Pulmonary artery endothelial cell (primary cell): ENCODE results near the gene PAPOLG. TPM values are rescaled to one million over a fixed set of nuclear protein-coding genes. Genes with fewer than 3 reads are reported as not detected.
"Not testable (repeated sequence)": the region's sequence is repeated elsewhere in the genome, so short reads cannot be mapped to it uniquely, and the experiment has no call there.

ENCODE experiments used
- DNase-seq: peaks from one replicate; pipeline ENCODE4 v3.0.0-alpha.2; 2011; ENCODE audit warnings: low read depth, low spot score
- total RNA-seq: library from RNA; depleted of rRNA; stranded (reverse); fragments of >200 nt; gene quantifications from 2 replicates; pipeline ENCODE4 v1.2.3, GENCODE V29; 2014

Gene PAPOLG
- total RNA-seq, 1 donor from 2014 or later: 11.3 TPM

DNA sequence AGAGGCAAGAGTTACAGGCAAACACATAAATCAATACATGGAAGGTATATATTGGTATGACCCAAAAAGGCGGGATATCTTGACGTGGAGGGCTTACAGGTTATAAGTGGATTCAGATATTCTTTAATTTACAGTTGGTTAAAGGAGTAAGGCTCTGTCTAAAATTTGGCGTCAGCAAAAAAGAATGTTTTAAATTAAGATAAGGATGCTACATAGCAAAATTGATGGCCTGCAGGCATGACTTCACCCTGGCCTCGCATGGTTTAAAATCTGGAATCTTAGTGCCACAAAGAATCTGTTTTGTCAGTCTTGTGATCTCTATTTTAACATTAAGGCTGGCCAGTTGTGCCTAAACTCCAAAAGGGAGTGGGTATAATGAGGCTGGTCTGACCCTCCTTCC is 66.9 kb downstream of the PAPOLG start:
- DNase-seq: no peak

DNA sequence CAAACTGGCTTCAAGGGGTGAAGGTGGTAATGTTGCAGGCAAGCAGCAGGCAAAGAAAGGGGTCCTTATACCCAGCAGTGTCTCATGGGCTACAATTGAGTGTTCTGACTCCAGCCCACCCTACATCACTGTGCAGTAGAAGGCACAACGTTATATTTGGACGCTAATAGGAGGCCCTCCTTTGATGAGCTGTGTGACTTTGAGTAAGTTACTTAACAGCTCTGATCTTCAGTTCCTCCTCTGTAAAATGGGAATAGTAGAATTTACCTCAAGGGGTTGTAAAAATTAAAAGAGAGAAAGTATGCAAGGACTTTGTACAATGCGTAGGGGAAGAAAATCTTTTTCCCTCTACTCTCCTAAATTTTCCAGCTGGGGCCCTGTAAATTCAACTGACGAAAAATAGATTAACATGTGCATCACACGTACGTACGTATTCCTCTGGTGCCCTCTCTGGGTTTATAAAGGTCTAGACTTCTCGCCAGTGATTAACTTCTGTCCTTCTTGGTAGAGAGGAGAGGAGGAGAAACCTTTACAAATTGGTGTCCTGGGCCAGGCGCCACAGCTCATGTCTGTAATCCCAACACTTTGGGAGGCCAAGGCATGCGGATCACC is 67.7 kb downstream of the PAPOLG start:
- no peak for DNase-seq

DNA sequence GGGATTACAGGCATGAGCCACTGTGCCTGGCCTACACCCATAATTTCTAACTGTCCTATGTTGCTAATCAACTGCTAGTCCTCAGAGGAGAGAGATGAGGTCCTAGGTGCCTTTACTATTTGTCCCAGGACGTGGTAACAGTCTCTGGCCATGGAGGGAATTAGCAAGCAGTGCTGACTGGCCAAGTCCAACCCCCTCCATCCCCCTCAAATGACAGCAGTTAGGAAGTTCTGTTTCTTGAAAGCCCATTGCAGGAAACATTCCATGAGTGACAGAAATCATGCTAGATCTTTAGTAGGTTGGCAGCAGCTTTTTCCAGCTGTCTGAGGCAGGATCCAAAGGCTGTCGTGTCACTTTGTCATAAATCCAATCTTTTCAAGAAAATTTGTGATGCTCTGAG is 69.6 kb downstream of the PAPOLG start:
- no peak for DNase-seq

DNA sequence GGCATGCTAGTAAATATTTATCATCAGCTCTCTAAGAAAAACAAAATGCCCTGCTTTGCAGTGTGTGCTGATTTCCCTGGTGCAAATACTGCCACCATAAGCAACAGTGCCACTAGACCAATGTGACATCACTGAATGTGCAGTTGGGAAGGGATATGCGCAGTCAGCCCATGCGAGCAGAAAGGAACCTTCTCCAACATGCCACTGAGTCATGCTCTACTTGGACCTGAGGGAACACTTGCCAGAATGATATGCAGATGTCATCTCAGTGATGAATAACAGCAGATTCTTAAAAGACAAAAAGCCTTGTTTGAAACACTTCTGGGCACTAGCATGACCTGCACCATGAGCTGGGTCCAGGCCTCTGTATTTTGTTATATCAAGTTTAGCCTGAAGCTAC is 70.0 kb downstream of the PAPOLG start:
- no peak for DNase-seq

DNA sequence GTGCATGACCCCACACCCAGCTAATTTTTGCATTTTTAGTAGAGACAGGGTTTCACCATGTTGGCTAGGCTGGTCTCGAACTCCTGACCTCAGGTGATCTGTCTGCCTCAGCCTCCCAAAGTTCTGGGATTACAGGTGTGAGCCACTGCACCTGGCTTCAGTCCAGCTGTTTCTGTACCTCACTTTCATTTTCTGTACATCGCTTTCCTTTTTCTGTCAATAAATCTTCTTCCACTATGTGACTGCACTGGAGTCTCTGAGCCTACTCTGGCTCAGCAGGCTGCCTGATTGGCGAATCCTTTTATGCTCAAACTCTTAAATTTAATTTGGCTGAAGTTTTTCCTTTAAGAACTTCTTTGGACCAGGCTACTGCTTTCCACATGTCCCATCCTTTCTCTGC is 70.8 kb downstream of the PAPOLG start:
- not testable (repeated sequence) for DNase-seq

DNA sequence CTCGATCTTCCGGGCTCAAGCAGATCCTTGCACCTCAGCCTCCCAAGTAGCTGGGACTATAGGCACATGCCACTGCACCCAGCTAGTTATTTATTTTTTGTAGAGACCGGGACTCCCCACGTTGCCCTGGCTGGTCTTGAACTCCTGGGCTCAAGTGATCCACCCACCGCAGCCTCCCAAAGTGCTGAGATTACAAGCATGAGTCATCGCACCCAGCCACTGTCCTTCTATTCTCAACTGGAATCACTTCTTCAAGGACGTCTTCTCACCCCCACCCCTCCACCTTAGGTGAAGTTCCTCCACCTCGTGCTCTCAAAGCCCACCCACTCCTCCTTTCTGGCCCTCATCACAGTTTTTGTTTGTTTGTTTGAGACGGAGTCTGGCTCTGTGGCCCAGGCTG is 71.3 kb downstream of the PAPOLG start:
- DNase-seq: no peak

DNA sequence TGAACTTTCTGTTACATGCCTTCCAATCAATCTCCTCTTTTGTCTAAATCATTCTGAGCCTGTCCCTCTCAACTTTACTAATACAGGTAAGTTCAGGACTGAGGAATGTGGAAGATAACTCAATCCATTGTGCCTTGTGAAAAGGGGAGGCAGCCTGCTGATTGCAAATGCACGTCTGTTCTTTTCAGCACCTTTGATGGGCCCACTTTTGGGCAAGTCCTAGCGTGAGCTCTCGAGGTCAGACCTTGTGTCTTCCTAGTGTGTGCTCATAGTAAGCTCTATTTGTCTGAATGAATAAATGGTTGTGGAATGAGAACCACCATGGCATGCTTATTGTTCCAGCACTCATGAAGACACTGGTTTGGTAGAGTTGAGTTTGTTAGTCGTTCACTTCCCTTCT is 74.9 kb downstream of the PAPOLG start:
- no peak for DNase-seq

DNA sequence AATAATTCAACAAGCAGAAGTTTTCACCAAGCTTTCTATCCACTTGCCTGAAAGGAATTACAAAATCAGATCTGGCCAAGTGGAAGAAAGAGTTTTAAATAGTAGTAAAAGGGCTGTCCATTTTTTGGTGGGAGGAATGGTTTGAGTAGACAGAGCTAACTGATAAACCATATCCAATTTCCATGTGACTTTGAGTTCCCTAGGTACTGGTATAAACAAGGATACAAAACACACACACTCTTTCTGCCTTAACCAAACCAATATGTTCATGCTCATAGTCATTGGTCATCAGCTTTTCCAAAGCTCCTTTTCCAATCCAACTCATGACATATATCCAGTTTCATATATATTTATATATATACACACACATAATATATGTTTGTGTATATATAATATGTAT is 75.9 kb downstream of the PAPOLG start:
- no peak for DNase-seq

DNA sequence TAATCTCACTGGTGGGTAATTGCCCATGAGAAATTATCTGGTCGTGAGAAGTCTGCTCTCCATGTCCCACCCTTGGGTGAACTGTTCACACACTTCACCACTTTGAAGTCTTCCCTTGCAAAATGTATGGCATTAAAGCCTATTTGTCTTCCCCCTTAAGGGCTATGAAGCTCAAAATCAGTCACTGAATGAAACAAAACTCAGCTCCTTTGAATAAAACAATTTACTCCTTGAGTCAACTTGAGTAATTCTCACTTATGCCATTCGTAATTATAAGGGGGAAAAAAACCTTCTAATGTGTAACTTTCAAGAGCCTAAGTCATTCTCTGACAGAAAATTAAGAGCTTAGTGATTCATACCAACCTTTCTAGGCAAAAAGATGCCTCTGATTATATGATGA is 76.6 kb downstream of the PAPOLG start:
- no peak for DNase-seq

DNA sequence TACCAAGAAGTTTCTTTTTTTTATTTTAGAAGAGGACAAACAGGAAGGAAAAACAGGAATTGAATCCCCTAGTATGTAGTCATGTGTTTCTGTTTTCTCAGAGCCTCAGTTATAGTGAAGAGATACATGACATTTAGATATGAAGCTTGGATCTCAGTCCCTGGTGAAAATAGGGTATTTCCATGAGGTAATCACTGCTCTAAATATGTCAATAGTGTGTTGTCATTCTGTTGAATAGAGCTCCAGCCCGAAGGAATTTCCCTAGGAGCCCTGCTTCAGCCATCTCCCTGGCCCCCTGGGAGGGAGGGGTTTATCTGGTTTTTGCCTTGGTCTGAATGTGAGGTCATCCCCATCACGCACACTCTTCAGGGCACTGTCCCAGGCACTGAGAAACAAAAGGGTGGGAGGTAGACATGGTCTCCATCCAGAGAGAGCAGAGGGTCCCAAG is 78.2 kb downstream of the PAPOLG start:
- no peak for DNase-seq

DNA sequence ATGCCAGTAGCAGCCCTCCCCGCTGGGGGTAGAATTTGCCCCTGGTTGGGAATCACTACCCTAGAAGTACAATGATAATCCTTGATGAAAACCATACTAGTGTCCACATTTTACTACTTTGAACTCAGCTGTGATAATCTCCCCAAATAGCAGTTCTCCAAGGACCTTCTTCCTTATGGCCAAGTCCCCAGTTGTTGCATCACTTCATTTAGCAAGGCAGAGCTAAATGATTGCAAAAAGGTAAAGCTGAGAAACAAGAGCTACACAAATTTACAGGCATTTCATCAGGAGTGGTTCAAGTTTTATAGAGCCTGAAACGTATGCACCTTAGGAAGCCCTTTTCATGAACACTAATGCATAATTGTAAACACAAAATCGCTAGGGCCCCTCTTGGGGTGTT is 80.4 kb downstream of the PAPOLG start:
- no peak for DNase-seq

DNA sequence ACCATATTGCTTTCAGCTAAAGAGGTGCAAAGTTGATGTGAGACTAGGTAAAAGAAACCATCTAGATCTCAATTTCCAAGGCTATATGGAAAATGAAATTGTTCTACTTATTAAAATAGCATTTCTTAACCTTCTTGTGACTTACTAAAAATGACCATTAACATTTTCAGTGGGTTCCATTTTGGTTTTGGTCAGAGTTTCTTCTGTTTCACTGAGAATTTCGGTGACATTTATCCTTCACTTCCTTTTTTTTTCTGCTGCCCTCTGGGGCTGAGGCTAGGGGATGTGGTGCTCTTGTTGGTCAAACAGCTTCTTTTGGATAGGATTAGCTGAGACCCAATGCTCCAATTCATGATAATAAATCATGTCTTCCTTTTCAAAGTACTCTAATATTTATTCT is 81.1 kb downstream of the PAPOLG start:
- DNase-seq: no peak

DNA sequence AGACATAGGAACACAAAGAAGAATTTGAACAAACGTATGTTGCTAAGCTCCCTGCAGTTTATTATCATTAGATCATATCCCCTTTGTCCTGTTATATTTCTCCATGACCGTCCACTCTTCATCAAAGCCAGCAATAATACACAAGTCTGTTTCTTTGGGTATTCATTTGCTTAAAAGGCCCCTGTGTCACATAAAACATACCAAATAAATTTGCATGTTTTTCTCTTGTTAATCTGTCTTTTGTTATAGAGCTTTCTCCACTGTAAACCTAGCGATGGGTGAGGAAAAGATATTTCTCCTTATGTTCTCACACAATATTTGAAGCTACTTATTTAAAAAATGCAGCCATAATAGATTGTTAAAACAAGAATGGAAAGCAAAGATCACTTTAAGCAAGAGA is 82.4 kb downstream of the PAPOLG start:
- DNase-seq: no peak

DNA sequence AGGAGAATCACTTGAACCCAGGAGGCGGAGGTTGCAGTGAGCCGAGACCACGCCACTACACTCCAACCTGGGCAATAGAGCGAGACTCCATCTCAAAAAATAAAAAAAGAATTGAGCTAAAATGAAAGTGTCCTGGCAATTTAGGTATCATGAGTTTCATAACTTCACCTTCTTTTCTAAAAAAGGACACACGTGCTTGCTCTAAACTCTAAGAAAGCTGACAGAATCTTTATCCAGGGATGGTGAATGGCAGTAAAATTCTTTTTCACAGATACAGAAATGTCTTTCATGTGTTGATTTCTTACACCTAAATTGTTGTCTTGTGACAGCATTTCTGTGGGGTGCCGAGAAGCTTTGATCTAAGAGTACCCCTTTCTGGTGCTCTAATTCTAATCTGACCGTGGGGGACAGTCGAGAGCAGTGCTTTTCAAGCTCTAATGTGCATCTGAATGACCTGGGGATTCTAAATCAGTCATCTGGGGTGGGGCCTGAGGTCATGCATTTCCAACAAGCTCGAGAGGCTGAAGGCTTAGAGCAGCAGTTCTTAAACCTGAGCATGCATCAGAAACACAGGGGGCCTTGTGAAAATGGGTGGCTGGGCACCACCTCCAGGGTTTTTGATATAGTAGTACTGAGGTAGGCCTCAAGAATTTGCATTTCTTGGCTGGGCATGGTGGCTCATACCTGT is 83.2 kb downstream of the PAPOLG start:
- DNase-seq: no peak

DNA sequence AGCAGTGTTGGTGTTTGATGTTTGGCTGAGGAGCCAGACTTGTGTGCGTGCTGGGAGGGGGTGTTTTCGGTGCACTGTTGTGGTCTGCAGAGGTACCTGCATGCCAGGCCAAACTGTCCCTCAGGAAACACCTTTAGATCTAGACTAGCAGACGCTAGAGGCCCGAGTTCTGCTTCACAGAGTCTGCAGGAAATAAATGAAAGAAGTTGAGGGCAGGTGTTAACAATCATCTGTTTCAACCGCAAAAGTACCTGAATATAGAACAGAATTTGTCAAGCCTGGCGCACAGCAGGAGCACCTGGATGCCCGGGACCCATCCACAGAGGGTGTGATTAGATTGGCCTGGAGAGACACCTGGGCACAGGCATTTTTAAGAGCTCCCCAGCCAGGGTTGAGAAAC is 84.8 kb downstream of the PAPOLG start:
- no peak for DNase-seq

DNA sequence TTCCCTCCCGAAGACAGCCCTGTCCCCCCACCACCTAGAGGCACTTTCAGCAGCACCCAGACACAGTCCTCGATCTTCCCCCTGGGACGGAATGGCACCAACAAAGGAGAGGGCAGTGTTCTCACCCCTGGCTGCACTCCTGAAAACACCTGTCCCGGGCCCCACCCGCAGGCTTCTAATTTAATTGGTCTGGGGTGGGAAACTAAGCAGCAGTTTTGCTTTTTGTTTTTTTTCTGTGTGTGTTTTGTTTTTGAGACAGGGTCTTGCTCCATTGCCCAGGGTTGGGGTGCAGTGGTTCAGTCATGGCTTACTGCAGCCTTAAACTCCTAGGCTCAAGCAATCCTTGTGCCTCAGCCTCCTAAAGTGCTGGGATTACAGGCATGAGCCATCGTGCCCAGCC is 86.9 kb downstream of the PAPOLG start:
- no peak for DNase-seq

DNA sequence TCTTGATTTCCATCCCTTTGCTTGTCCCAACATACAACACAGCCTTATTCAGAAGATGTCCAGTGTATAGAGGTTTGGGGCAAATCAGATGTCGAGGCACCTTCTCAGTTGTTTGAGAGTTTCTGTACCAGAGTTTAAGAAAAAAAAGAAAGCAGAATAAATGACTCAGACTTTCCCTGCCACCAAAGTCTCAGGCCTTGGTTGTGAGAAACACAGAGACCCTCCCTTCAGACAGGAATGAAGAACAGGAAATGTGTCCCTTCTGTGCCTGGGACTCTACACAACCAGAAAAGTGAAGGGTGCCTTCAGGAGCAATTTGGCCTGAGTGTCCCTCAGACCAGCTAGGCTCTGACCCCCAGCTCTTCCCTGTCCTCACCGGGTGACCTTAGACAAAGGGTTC is 88.0 kb downstream of the PAPOLG start:
- no peak for DNase-seq

DNA sequence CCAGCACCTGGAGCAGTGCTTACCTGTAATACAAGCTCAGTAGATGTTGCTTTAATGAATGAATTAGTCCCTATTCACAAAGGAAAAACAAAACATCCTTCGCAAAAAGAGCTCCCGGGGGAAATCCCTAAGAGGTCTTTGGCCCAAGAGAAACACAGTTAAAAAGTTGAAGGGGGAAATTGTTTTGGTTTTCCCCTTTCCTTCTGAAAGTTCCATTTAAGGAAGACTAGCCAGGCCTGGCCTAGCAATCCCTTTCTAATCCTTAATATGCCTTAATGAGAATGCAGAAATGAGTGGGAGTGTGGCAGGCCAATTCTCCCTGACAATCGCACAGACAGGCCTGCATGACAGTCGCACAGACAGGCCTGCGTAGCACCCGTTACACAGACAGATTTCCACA is 91.8 kb downstream of the PAPOLG start:
- DNase-seq: no peak

Other genes with a start within 250 kb of the PAPOLG start
- 0.04 and 0.07 TPM in 2 replicates for gene BCL11A, start 202.6 kb upstream of the PAPOLG start, total RNA-seq
- 5.1 and 6.2 TPM in 2 replicates for gene REL, start 125.3 kb downstream of the PAPOLG start, total RNA-seq